Adrenal gland (tissue), 12 donors: ENCODE data around the gene CD28. TPM values are rescaled to one million over a fixed set of nuclear protein-coding genes. Genes with fewer than 3 reads are reported as not detected.

Experiments
- DNase-seq, 7 donors: peaks; one replicate each; pipeline ENCODE4 v3.0.0-alpha.2; 2019 to 2020
- H3K27ac ChIP-seq, 5 donors: fragments of 200-600 bp; sonication (generic) in 4 of 5; 1 replicate in 3 of 5; 2 replicates in 2 of 5; pipeline versions ENCODE4 v1.5.1 to v1.8.0; 2016 to 2020; ENCODE audit warnings: mild to moderate bottlenecking in 1 of 5
- H3K27me3 ChIP-seq: fragments of 200-600 bp; 2 replicates; pipeline ENCODE4 v1.8.0; 2021
- H3K36me3 ChIP-seq, 2 donors: fragments of 200-600 bp; replicated peaks in 1 of 2; 1 replicate in 1 of 2; 2 replicates in 1 of 2; pipeline versions ENCODE4 v1.5.1 to v1.8.0; 2018 to 2022
- H3K4me1 ChIP-seq, 2 donors: fragments of 200-600 bp; replicated peaks in 1 of 2; 1 replicate in 1 of 2; 2 replicates in 1 of 2; pipeline versions ENCODE4 v1.5.1 to v1.8.0; 2018 to 2021
- H3K4me3 ChIP-seq, 4 donors: fragments of 200-600 bp; sonication (generic) in 3 of 4; one replicate each; pipeline ENCODE4 v1.5.1; 2016 to 2018
- H3K9me3 ChIP-seq, 3 donors: fragments of 200-600 bp; sonication (generic) in 1 of 3; replicated peaks in 1 of 3; 1 replicate in 2 of 3; 2 replicates in 1 of 3; pipeline versions ENCODE4 v1.5.1 to v1.8.0; 2016 to 2021
- POLR2A ChIP-seq, 2 donors: fragments of 450-650 bp; IDR thresholded peaks; one replicate each; pipeline ENCODE4 v1.6.1; 2017; ENCODE audit warnings: antibody characterized with exemption in 2 of 2, mild to moderate bottlenecking in 2 of 2, moderate library complexity in 1 of 2
- WGBS, 4 donors: extraction: QIAGEN DNeasy Blood & Tissue Kit in 2 of 4; methylation state at CpG; one replicate each; pipeline versions ENCODE4 v1.1.5 to v1.1.7; 2013 to 2017; 5-methylcytosine and 5-hydroxymethylcytosine counted together
- intact Hi-C, 2 donors: fragments of 100-400 bp; cut with DNase I; formaldehyde crosslinking; loops; one replicate each; pipeline versions ENCODE4 v1.14.1 to v1.15.0; 2022 to 2023
- polyA plus RNA-seq, 3 donors: library from polyadenylated mRNA; stranded (reverse); fragments of 200-250 nt in 2 of 3; fragments of 350-450 nt in 1 of 3; fragmentation: Illumina TruSeq in 1 of 3; extraction: RNeasy Lipid Tissue Mini Kit (QIAGEN cat#74804) in 1 of 3; gene quantifications; one replicate each; pipeline ENCODE4 v1.2.3, GENCODE V29; 2013 to 2014
- total RNA-seq, 9 donors: library from RNA; depleted of rRNA in 4 of 9; stranded (reverse); fragments of >200 nt in 4 of 9; fragments of 120-200 nt in 1 of 9; fragmentation: NEBNext Ultra II Directional in 1 of 9; extraction: Animal tissue kit (Norgen Biotek cat#: 25700) in 1 of 9; gene quantifications; one replicate each; pipeline versions ENCODE4 v1.1.0 to v1.2.4, GENCODE V29; 2013 to 2023
- TF ChIP-seq, protein P1 (sequence below), 6 experiments: fragments of 450-650 bp in 4 of 6; fragments of 200-600 bp in 2 of 6; sonication (generic) in 1 of 6; IDR thresholded peaks; 1 replicate in 5 of 6; 2 replicates in 1 of 6; pipeline versions ENCODE4 v1.5.1 to v1.8.0; 2016 to 2021; ENCODE audit warnings: antibody characterized with exemption in 6 of 6, mild to moderate bottlenecking in 2 of 6, moderate library complexity in 1 of 6
- donor health status: healthy with polysubstance abuse.
- donor health status: Bipolar disorder and iron deficiency.
- donor health status: DM: yes; HTN: yes; CAD: no.
- donor health status: DM: no; HTN: no; CAD: no.
- donor health status: DM: no; HTN: no; CAD: no.
- donor health status: DM: yes; HTN: yes; CAD: no.

CD28 gene
- total and polyA plus RNA-seq, 12 donors: 0.08 to 1.4 (median 0.32) TPM; not detected in 1

DNA sequence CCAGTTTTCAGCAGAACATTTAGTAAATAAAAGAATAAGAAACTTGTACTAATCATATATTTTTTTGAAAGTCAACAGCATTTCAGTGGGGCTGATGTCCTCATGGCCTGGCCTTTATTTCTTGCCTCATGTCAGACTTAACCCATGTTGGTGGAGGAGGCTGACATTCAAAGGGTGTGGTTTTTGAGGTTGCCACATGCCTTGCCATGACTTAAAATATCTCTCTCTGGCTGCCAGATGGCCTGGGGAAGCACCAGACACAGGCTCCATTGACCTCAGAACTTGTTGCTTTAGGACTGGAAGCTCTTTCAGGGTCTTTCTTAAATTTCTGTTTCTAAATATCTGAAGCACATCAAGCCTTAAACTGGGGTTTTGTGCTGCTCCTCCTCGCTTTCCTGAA is 32.5 kb upstream of the CD28 start:
- no peaks in the 10 kb centered on the region for H3K9me3 ChIP-seq
- H3K27ac ChIP-seq: no peak overlapping the region
- no peaks in the 10 kb centered on the region for H3K36me3 ChIP-seq
- 67 to 100% (median 86%) methylated on average over 1 of the region's 1 CpG for WGBS, 4 donors
- H3K27me3 ChIP-seq: no peaks in the 10 kb centered on the region
- intact Hi-C loops: no loop called here
- no peak for DNase-seq
- no peak for TF ChIP-seq POLR2A (IDR thresholded peaks at IDR 0.05)
- TF ChIP-seq, protein P1, sequence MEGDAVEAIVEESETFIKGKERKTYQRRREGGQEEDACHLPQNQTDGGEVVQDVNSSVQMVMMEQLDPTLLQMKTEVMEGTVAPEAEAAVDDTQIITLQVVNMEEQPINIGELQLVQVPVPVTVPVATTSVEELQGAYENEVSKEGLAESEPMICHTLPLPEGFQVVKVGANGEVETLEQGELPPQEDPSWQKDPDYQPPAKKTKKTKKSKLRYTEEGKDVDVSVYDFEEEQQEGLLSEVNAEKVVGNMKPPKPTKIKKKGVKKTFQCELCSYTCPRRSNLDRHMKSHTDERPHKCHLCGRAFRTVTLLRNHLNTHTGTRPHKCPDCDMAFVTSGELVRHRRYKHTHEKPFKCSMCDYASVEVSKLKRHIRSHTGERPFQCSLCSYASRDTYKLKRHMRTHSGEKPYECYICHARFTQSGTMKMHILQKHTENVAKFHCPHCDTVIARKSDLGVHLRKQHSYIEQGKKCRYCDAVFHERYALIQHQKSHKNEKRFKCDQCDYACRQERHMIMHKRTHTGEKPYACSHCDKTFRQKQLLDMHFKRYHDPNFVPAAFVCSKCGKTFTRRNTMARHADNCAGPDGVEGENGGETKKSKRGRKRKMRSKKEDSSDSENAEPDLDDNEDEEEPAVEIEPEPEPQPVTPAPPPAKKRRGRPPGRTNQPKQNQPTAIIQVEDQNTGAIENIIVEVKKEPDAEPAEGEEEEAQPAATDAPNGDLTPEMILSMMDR (IDR thresholded peaks at IDR 0.05): no peak
- no peak overlapping the region for H3K4me3 ChIP-seq
- no peaks in the 10 kb centered on the region for H3K4me1 ChIP-seq

DNA sequence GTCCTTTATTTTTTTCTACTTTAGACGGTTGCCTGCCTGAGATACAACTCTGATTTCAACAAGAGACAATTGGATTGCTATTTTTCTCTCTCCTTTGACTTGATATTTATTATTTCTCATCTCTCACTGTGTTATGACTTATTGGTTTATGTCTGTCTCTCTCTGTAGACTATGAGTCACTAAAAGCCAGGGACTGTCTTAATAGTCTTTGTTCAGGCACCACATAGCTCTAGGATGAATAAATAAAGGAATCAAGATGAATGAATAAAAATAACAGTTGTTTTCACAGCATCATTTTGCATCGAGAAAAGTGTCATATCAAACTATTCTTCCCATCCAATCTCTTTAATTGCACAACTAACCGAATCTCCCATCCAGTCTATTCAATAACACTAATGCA is 31.4 kb upstream of the CD28 start:
- no peak overlapping the region for H3K27ac ChIP-seq
- H3K36me3 ChIP-seq: no peaks in the 10 kb centered on the region
- DNase-seq: no peak
- WGBS, 4 donors: 68 to 82% (median 78%) methylated on average over 3 of the region's 3 CpGs
- TF ChIP-seq POLR2A (IDR thresholded peaks at IDR 0.05): no peak
- TF ChIP-seq, protein P1 (IDR thresholded peaks at IDR 0.05): no peak
- H3K27me3 ChIP-seq: no peaks in the 10 kb centered on the region
- H3K4me1 ChIP-seq: no peaks in the 10 kb centered on the region
- no peaks in the 10 kb centered on the region for H3K9me3 ChIP-seq
- no peak overlapping the region for H3K4me3 ChIP-seq
- intact Hi-C loops: no loop called here

DNA sequence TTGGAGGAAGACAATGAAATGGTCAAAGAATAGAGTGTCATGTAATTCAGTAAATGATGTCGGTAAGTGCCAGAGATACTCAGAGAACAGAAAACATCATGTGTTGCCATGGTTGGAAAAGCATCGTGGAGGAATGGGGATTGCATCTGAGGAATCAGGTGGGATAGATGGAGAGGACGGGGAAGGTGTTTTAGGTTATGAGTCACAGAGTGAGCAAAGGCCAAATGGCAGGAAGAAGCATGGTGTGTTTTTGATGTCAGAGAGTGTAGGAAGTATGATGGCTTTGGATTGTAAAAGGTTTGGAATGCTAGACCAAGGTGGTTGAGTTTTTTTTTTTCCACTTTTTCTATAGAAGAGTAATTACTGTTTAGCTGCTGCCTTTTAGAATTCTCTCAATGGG is 27.5 kb upstream of the CD28 start:
- no peaks in the 10 kb centered on the region for H3K27me3 ChIP-seq
- H3K36me3 ChIP-seq: no peaks in the 10 kb centered on the region
- intact Hi-C loops: no loop called here
- no peak for TF ChIP-seq POLR2A (IDR thresholded peaks at IDR 0.05)
- TF ChIP-seq, protein P1 (IDR thresholded peaks at IDR 0.05): no peak
- H3K9me3 ChIP-seq: no peaks in the 10 kb centered on the region
- no peak for DNase-seq
- peaks cover 0 to 31% of the 10 kb centered on the region in 2 donors for H3K4me1 ChIP-seq
- H3K4me3 ChIP-seq: no peak overlapping the region
- H3K27ac ChIP-seq: no peak overlapping the region
- 87 to 97% (median 91%) methylated on average over 3 of the region's 3 CpGs for WGBS, 4 donors

DNA sequence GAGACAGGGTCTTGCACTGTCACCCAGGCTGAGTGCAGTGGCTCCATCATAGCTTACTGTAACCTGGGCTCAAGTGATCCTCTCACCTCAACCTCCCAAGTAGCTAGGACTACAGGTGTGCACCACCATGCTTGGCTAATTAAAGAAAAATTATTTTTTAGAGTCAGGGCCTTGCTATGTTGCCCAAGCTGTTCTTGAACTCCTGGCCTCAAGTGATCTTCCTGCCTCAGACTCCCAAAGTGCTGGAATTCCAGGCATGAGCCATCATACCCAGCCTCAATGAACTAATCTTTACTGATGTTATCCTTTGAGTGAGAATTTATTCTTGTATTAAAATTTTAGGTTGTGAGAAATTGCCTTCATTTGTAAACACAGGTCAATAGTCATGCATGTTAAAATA is 27.0 kb upstream of the CD28 start:
- Histone ChIP-seq H3K27me3 (no peaks in the 10 kb centered on the region), H3K9me3 (no peaks in the 10 kb centered on the region), H3K36me3 (no peaks in the 10 kb centered on the region), H3K27ac (no peak overlapping the region), H3K4me1 (peaks cover 0 to 36% of the 10 kb centered on the region in 2 donors), H3K4me3 (no peak overlapping the region)
- intact Hi-C loops: no loop called here
- no peak for DNase-seq
- no peak for TF ChIP-seq POLR2A (IDR thresholded peaks at IDR 0.05)
- TF ChIP-seq, protein P1 (IDR thresholded peaks at IDR 0.05): no peak
